Measurements from ENCODE around the gene VARS2.
"Not testable (repeated sequence)": the region's sequence is repeated elsewhere in the genome, so short reads cannot be mapped to it uniquely, and the experiment has no call there.

Gene VARS2

DNA sequence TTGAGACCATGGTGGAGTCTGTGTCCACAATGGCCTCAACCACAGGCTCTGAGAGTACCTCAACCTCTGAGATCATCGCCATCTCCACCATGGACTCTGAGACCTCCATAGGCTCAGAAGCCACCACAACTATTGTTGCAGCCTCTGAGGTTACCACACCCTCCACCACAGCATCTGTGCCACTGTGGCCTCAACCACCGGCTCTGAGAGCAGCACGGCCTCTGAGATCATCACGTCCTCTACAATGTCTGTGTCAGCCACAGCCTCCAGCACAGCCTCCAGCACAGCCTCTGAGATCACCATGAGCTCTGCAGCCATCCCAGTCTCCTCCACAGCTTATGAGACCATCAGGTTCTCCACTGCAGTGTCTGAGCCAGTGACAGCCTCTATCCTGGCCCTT, 50.0 kb downstream of the VARS2 start:
- H3K9me3 Mint-ChIP-seq, result peaks cover 4% of the 10 kb centered on the region

DNA sequence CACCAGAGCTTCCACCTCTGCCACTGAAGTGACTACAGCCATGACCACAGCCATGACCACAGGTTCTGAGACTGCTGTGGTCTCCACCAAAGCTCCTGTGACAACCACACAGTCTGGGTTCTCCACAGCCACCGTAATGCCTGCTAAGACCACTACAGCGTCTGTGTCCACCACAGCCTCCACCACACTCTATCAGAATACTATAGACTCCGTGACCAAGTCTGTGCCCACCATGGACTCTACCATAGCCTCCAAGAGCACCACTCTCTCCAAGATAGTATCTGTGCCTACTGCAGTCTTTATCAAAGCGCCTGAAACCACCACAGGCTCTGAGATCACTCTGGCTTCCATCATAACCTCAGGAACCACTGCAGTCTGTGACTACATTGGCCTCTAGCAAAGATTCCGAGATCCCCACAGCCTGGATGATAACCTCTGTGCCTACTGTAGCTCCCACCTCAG, 51.1 kb downstream of the VARS2 start:
- Mint-ChIP-seq H3K36me3 (ENCODE audit: low read depth) (no peaks in the 10 kb centered on the region), H3K27me3 (ENCODE audit: low read depth, poor library complexity) (peaks cover 43% of the 10 kb centered on the region), H3K4me1 (peaks cover 17% of the 10 kb centered on the region), H3K4me3 (no peak overlapping the region), H3K27ac (no peak overlapping the region), H3K9me3 (peaks cover 4% of the 10 kb centered on the region)
- TF ChIP-seq, protein P1, sequence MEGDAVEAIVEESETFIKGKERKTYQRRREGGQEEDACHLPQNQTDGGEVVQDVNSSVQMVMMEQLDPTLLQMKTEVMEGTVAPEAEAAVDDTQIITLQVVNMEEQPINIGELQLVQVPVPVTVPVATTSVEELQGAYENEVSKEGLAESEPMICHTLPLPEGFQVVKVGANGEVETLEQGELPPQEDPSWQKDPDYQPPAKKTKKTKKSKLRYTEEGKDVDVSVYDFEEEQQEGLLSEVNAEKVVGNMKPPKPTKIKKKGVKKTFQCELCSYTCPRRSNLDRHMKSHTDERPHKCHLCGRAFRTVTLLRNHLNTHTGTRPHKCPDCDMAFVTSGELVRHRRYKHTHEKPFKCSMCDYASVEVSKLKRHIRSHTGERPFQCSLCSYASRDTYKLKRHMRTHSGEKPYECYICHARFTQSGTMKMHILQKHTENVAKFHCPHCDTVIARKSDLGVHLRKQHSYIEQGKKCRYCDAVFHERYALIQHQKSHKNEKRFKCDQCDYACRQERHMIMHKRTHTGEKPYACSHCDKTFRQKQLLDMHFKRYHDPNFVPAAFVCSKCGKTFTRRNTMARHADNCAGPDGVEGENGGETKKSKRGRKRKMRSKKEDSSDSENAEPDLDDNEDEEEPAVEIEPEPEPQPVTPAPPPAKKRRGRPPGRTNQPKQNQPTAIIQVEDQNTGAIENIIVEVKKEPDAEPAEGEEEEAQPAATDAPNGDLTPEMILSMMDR (IDR thresholded peaks at IDR 0.05), result no peak
- no peak for DNase-seq

More for the DNA sequence above, 50.0 kb downstream of the VARS2 start:
- Mint-ChIP-seq H3K4me1 (peaks cover 17% of the 10 kb centered on the region), H3K27ac (no peak overlapping the region), H3K4me3 (no peak overlapping the region), H3K36me3 (ENCODE audit: low read depth) (no peaks in the 10 kb centered on the region), H3K27me3 (ENCODE audit: low read depth, poor library complexity) (peaks cover 52% of the 10 kb centered on the region)
- DNase-seq, result no peak
- TF ChIP-seq, protein P1 (IDR thresholded peaks at IDR 0.05), result no peak

DNA sequence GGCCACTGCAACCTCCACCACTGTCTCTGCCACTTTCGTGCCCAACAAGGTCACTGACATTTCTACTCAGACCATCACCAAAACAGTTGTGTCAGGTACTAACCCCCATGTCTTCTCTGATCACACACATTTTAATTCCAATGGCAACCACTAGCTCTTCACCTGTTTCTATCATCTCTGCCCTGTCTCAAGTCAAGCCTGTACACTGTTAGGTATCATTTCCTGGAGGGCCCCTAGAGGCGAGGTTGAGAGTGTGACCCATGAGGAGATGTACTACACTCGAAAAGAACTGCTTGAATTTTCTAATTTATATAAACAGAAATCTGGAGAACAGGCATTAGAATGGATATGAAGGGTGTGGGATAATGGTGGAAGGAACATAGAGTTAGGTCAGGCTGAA, 52.1 kb downstream of the VARS2 start:
- Mint-ChIP-seq H3K27ac (no peak overlapping the region), H3K9me3 (peaks cover 4% of the 10 kb centered on the region), H3K4me1 (peaks cover 14% of the 10 kb centered on the region), H3K27me3 (ENCODE audit: low read depth, poor library complexity) (peaks cover 40% of the 10 kb centered on the region), H3K36me3 (ENCODE audit: low read depth) (no peaks in the 10 kb centered on the region), H3K4me3 (no peak overlapping the region)
- no peak for DNase-seq
- TF ChIP-seq, protein P1 (IDR thresholded peaks at IDR 0.05), result no peak

DNA sequence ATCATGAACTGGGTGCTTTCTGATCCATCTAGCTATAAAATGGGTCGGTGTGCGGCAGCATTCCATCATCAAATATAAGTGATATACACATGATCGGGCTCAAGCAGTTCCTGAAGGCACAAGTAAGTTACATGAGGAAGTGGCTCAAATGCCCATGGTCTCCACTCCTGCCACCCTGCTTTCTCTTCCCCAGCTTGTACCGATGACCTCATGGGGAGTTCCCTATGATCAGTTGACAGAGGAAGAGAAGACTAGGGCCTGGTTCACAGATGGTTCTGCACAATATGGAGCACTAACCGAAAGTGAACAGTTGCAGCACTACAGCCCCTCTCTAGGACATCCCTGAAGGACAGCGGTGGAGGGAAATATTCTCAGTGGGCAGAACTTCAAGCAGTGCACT, 55.1 kb downstream of the VARS2 start:
- H3K9me3 Mint-ChIP-seq; H3K4me3 Mint-ChIP-seq; H3K36me3 Mint-ChIP-seq (ENCODE audit: low read depth); H3K27ac Mint-ChIP-seq; DNase-seq; H3K4me1 Mint-ChIP-seq: not testable (repeated sequence)
- peaks cover 31% of the 10 kb centered on the region for H3K27me3 Mint-ChIP-seq (ENCODE audit: low read depth, poor library complexity)

DNA sequence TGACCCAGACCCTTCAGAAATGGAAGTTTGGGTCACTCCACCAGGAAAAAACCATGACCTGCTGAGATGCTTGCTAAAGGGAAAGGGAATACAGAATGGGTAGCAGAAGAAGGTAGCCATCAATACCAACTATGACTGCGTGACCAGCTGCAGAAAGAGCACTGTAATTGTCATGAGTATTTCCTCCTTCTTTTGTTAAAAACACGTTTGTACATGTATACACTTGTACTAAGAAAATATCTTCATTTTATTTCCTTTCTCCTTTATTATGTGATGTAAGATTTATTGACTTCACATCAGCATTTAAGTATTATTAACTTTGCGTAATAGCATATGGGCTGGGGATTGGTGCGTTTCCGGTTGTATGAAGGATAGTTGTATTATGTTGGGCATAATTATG, 56.9 kb downstream of the VARS2 start:
- Mint-ChIP-seq H3K27ac (no peak overlapping the region), H3K36me3 (ENCODE audit: low read depth) (no peaks in the 10 kb centered on the region), H3K4me3 (no peak overlapping the region), H3K4me1 (no peaks in the 10 kb centered on the region), H3K9me3 (no peaks in the 10 kb centered on the region), H3K27me3 (ENCODE audit: low read depth, poor library complexity) (peaks cover 17% of the 10 kb centered on the region)
- DNase-seq, result no peak
- TF ChIP-seq, protein P1 (IDR thresholded peaks at IDR 0.05), result no peak

DNA sequence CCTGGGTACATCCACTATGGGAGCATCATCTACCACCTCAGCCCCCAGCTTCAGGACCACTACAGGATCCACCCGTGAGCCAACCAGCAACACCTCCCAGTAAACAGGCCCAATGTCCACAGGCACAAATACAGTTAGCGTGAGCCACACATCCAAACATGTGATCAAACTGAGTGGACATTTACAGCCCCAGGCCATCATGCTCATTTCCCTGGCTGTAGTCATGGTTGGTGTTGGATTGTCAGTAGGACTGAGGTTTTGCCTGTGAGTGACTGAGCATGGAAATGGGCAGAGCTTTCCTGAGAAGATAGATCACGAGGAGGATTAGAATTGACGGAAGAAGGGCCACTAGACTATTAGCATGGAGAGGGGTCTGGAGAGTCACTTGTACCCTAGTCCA, 58.8 kb downstream of the VARS2 start:
- TF ChIP-seq, protein P1 (IDR thresholded peaks at IDR 0.05), result no peak
- Mint-ChIP-seq H3K4me1 (no peaks in the 10 kb centered on the region), H3K4me3 (no peak overlapping the region), H3K27me3 (ENCODE audit: low read depth, poor library complexity) (peaks cover 11% of the 10 kb centered on the region), H3K9me3 (no peaks in the 10 kb centered on the region), H3K36me3 (ENCODE audit: low read depth) (no peaks in the 10 kb centered on the region), H3K27ac (no peak overlapping the region)
- DNase-seq, result no peak

Data from nephron progenitor cell (in vitro differentiated cells).